ENCODE results near the gene MARCKSL1. TPM values are rescaled to one million over a fixed set of nuclear protein-coding genes. Genes with fewer than 3 reads are reported as not detected.
A peak's percentile ranks its signal among the peaks of the same experiment; 100 is the strongest.

MARCKSL1 gene, protein sequence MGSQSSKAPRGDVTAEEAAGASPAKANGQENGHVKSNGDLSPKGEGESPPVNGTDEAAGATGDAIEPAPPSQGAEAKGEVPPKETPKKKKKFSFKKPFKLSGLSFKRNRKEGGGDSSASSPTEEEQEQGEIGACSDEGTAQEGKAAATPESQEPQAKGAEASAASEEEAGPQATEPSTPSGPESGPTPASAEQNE
- total RNA-seq: 34.8 and 36.6 TPM in 2 replicates

DNA sequence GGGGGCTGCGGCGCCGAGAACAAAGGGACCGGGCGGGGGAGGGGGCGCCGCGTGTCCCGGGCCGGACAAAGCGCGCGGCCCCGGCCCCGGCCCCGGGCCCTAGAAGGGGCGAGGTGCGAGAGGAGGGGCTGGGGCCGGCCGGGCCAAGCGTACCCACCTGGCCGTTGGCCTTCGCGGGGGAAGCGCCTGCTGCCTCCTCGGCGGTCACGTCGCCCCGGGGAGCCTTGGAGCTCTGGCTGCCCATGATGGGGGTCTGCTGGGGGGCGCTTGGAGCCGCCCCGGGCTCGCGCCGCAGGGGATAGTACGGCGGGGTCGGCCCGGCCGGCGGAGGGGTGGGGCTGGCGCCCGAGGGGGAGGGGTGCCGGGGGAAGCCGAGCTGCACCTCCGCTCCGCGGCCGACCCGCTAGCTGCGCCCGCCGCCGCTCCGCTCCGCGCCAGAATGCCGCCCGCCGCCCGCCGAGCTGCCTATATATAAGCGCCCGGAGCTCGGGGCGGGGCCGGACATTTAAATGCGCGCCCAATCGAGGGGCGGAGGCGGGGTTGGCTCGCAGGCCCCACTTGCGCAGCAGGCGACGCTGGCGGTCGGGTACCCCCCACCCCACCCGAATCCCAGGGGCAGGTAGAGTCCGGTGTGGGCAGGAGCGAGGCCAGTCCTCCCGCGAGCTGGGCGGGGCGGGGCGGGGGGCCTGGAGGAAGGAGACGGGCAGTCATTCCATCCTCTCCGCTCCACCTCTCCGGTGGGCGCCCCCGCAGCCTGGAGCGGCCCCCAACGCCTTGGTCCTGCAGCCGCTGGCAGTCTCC lies at the start of gene MARCKSL1:
MARCKSL1 (minus strand) TSS at position 444 of the 801 bp plus-strand sequence; CDS start at position 244, 200 bp downstream.
- Mint-ChIP-seq H3K9me3 (no peaks in the 10 kb centered on the region), H3K4me3 (peak within 1 kb of the TSS; percentile 92), H3K36me3 (ENCODE audit: low read depth) (peaks cover 32% of the 10 kb centered on the region), H3K27ac (peak within 1 kb of the TSS; percentile 69), H3K4me1 (peaks cover 39% of the 10 kb centered on the region), H3K27me3 (no peaks in the 10 kb centered on the region)
- DNase-seq: peak; percentile 95
- intact Hi-C loops (cut with micrococcal nuclease): loop anchor here (1.0 to 5.0 kb wide), 7 partner anchors 15 to 264 kb away; partner anchors contain the start of genes BSDC1, EIF3I, TMEM234 and TMEM39B

- Mint-ChIP-seq H3K27me3 (no peaks in the 10 kb centered on the region), H3K27ac (no peak overlapping the region), H3K4me1 (no peaks in the 10 kb centered on the region), H3K4me3 (no peak overlapping the region), H3K9me3 (no peaks in the 10 kb centered on the region), H3K36me3 (ENCODE audit: low read depth) (peaks cover 52% of the 10 kb centered on the region)
- intact Hi-C loops (cut with micrococcal nuclease): no loop called here
- no peak for DNase-seq
These were observed 44.0 kb upstream of the MARCKSL1 start for GRCh38 chr1:32380057-32380456.

DNA sequence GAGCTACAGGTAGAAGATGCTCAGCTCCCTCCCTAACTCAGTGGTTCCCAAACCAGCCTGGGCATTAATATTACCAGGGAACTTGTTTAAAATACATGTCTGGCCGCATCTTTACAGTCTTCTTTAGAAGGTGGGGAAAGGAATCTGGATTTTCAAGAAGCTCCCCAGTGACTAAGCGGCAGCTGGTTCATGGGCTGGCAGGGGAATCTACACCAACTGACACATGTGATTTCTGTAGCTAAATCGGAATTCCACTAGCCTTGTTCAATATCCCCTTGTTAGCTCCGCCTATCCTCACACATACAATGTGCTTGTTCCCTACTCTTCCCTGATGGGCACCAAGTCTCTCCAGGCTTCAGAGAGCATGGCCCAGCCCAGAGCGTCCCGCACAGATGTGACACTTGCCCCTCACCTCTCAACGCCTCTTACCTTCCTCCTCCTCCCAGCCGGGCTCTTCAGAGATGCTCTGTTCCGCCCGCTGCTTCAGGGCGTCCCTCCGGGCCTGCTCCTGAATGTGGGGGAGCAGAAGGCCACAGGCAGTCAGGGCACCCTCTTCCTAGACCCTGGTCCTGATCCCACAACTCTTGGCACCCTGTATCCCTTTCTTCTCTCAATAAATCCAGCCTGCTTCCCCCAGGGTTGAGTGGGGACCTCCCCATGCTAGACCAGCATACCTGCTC lies 41.6 kb upstream of the MARCKSL1 start:
- Mint-ChIP-seq H3K4me1 (peaks cover 5% of the 10 kb centered on the region), H3K4me3 (no peak overlapping the region), H3K9me3 (no peaks in the 10 kb centered on the region), H3K36me3 (ENCODE audit: low read depth) (peaks cover 56% of the 10 kb centered on the region), H3K27me3 (no peaks in the 10 kb centered on the region), H3K27ac (peak overlapping the region; percentile 60)
- intact Hi-C loops (cut with micrococcal nuclease): no loop called here
- no peak for DNase-seq

GRCh38 chr1:32376199-32376598 lies 40.2 kb upstream of the MARCKSL1 start:
- no peaks in the 10 kb centered on the region for H3K27me3 Mint-ChIP-seq
- no peak overlapping the region for H3K27ac Mint-ChIP-seq
- intact Hi-C loops (cut with micrococcal nuclease): no loop called here
- no peak overlapping the region for H3K4me3 Mint-ChIP-seq
- peaks cover 55% of the 10 kb centered on the region for H3K36me3 Mint-ChIP-seq (ENCODE audit: low read depth)
- DNase-seq: no peak
- peaks cover 17% of the 10 kb centered on the region for H3K4me1 Mint-ChIP-seq
- no peaks in the 10 kb centered on the region for H3K9me3 Mint-ChIP-seq

GRCh38 chr1:32373996-32374592 lies 38.1 kb upstream of the MARCKSL1 start:
- DNase-seq: no peak
- Mint-ChIP-seq H3K9me3 (no peaks in the 10 kb centered on the region), H3K27me3 (no peaks in the 10 kb centered on the region), H3K4me3 (no peak overlapping the region), H3K27ac (no peak overlapping the region), H3K36me3 (ENCODE audit: low read depth) (peaks cover 47% of the 10 kb centered on the region), H3K4me1 (peaks cover 19% of the 10 kb centered on the region)
- intact Hi-C loops (cut with micrococcal nuclease): no loop called here

- Mint-ChIP-seq H3K27me3 (no peaks in the 10 kb centered on the region), H3K4me1 (peaks cover 19% of the 10 kb centered on the region), H3K4me3 (no peak overlapping the region), H3K36me3 (ENCODE audit: low read depth) (peaks cover 42% of the 10 kb centered on the region), H3K9me3 (no peaks in the 10 kb centered on the region), H3K27ac (peak overlapping the region; percentile 60)
- intact Hi-C loops (cut with micrococcal nuclease): loop anchor here (1.0 kb wide), 1 partner anchor 157 kb away; no protein-coding TSS in a partner anchor
- peak; percentile 91 for DNase-seq
These were observed 36.2 kb upstream of the MARCKSL1 start for GRCh38 chr1:32372149-32372756.

- no peaks in the 10 kb centered on the region for H3K27me3 Mint-ChIP-seq
- intact Hi-C loops (cut with micrococcal nuclease): no loop called here
- peaks cover 21% of the 10 kb centered on the region for H3K4me1 Mint-ChIP-seq
- H3K27ac Mint-ChIP-seq: no peak overlapping the region
- no peaks in the 10 kb centered on the region for H3K9me3 Mint-ChIP-seq
- DNase-seq: no peak
- H3K4me3 Mint-ChIP-seq: no peak overlapping the region
- peaks cover 43% of the 10 kb centered on the region for H3K36me3 Mint-ChIP-seq (ENCODE audit: low read depth)
These were observed 32.0 kb upstream of the MARCKSL1 start for GRCh38 chr1:32367912-32368635.

GRCh38 chr1:32365445-32365844 lies 29.4 kb upstream of the MARCKSL1 start:
- Mint-ChIP-seq H3K9me3 (no peaks in the 10 kb centered on the region), H3K27me3 (peaks cover 9% of the 10 kb centered on the region), H3K36me3 (ENCODE audit: low read depth) (peaks cover 50% of the 10 kb centered on the region), H3K4me3 (no peak overlapping the region), H3K4me1 (peaks cover 13% of the 10 kb centered on the region), H3K27ac (peak overlapping the region; percentile 41)
- intact Hi-C loops (cut with micrococcal nuclease): no loop called here
- DNase-seq: no peak

DNA sequence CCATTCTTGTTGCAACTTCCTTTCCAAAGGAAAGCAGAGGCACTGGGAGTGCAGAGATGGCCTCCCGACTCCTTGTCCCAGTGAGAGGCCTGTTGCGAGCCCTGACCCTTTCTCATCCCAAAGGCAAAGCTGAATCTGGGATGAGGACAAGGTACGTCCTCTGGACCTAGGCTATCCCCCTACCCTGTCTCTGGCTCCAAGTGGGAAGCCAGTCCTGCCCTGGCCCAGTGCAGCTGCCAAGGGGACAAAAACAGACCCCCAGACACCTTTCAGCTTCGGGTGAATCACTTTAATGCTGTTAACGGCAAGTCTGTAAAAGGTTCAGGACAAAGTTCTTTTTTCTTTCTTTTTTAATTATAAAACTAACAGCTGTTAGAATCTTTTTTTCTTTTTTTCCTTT lies 28.8 kb upstream of the MARCKSL1 start:
- Mint-ChIP-seq H3K36me3 (ENCODE audit: low read depth) (peaks cover 50% of the 10 kb centered on the region), H3K9me3 (no peaks in the 10 kb centered on the region), H3K27ac (no peak overlapping the region), H3K4me1 (peaks cover 16% of the 10 kb centered on the region), H3K4me3 (no peak overlapping the region), H3K27me3 (peaks cover 10% of the 10 kb centered on the region)
- intact Hi-C loops (cut with micrococcal nuclease): no loop called here
- DNase-seq: no peak

DNA sequence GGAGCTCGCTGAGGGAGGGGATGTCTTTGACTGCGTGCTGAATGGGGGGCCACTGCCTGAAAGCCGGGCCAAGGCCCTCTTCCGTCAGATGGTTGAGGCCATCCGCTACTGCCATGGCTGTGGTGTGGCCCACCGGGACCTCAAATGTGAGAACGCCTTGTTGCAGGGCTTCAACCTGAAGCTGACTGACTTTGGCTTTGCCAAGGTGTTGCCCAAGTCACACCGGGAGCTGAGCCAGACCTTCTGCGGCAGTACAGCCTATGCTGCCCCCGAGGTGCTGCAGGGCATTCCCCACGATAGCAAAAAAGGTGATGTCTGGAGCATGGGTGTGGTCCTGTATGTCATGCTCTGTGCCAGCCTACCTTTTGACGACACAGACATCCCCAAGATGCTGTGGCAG lies 27.7 kb upstream of the MARCKSL1 start:
- Mint-ChIP-seq H3K4me1 (peaks cover 17% of the 10 kb centered on the region), H3K27me3 (peaks cover 10% of the 10 kb centered on the region), H3K27ac (no peak overlapping the region), H3K9me3 (no peaks in the 10 kb centered on the region), H3K36me3 (ENCODE audit: low read depth) (peaks cover 45% of the 10 kb centered on the region), H3K4me3 (no peak overlapping the region)
- intact Hi-C loops (cut with micrococcal nuclease): no loop called here
- no peak for DNase-seq

- peaks cover 10% of the 10 kb centered on the region for H3K27me3 Mint-ChIP-seq
- H3K9me3 Mint-ChIP-seq: no peaks in the 10 kb centered on the region
- H3K4me3 Mint-ChIP-seq: peak within 1 kb of the TSS; percentile 34
- H3K36me3 Mint-ChIP-seq (ENCODE audit: low read depth): peaks cover 40% of the 10 kb centered on the region
- no peak for DNase-seq
- H3K4me1 Mint-ChIP-seq: peaks cover 17% of the 10 kb centered on the region
- no peak within 1 kb of the TSS for H3K27ac Mint-ChIP-seq
- intact Hi-C loops (cut with micrococcal nuclease): no loop called here
These were observed 26.7 kb upstream of the MARCKSL1 start, which contains the start of the genes FAM229A and TSSK3 for GRCh38 chr1:32362474-32363313. FAM229A (minus strand) TSS chr1:32362485; CDS start chr1:32362091, 394 bp downstream. TSSK3 (plus strand) TSS chr1:32362539; CDS start chr1:32362702, 163 bp downstream.
